RWPE1 (cell line): ENCODE measurements around the gene BGLAP.

Experiments used
- CTCF ChIA-PET: fragments of 350-600 bp; sonication (Branson Sonifier 250); formaldehyde crosslinking; extraction: SDS; loops from one replicate; lab custom pipeline; 2021; lab: Yijun Ruan, JAX
- POLR2A ChIA-PET: fragments of 400-600 bp; formaldehyde crosslinking; extraction: SDS; loops from one replicate; lab custom pipeline; 2020; ENCODE audit warnings: antibody characterized with exemption; ENCODE audit not compliant: low non-redundant PET; lab: Yijun Ruan, JAX
- DNase-seq: peaks from one replicate; pipeline ENCODE4 v3.0.0; 2012; ENCODE audit warnings: low spot score
- H3K27ac ChIP-seq: fragments of 450-650 bp; 2 replicates; pipeline ENCODE4 v1.5.1; 2017
- TF ChIP-seq, protein P1 (sequence below): fragments of 450-650 bp; conservative IDR thresholded peaks from 2 replicates; pipeline ENCODE4 v1.5.1; 2017; ENCODE audit warnings: low read depth, mild to moderate bottlenecking

Gene BGLAP

GRCh38 chr1:156247460-156248322 lies 5.7 kb downstream of the BGLAP start, which contains the start of gene PAQR6:
PAQR6 (minus strand) TSS chr1:156248056; CDS start chr1:156246731, 1,325 bp downstream.
- H3K27ac ChIP-seq: peak within 1 kb of the TSS; percentile 82
- ChIA-PET POLR2A (no interaction called here), CTCF (no interaction called here)
- TF ChIP-seq, protein P1, sequence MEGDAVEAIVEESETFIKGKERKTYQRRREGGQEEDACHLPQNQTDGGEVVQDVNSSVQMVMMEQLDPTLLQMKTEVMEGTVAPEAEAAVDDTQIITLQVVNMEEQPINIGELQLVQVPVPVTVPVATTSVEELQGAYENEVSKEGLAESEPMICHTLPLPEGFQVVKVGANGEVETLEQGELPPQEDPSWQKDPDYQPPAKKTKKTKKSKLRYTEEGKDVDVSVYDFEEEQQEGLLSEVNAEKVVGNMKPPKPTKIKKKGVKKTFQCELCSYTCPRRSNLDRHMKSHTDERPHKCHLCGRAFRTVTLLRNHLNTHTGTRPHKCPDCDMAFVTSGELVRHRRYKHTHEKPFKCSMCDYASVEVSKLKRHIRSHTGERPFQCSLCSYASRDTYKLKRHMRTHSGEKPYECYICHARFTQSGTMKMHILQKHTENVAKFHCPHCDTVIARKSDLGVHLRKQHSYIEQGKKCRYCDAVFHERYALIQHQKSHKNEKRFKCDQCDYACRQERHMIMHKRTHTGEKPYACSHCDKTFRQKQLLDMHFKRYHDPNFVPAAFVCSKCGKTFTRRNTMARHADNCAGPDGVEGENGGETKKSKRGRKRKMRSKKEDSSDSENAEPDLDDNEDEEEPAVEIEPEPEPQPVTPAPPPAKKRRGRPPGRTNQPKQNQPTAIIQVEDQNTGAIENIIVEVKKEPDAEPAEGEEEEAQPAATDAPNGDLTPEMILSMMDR: no peak
- DNase-seq: no peak

DNA sequence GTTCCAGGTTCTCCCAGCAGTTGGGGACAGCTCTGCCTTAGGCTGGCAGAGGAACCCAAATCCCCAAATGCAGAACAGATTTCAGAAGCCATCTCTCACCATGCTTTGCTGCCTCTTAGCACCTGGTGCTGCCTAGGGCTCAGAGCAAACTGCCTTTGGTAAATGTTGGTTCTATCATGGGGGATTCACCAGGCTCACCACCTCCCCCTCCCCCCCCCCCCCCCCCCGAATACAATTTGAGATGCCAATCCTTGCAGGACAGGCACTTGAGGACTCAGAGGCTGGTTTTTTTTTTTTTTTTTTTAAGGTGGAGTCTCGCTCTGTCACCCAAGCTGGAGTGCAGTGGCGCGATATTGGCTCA lies 6.3 kb downstream of the BGLAP start:
- CTCF ChIA-PET: no interaction called here
- POLR2A ChIA-PET: interaction anchor here (0.7 kb wide), 1 partner anchor 21 kb away, joined by 6 read pairs; no protein-coding TSS in a partner anchor
- TF ChIP-seq, protein P1: no peak

DNA sequence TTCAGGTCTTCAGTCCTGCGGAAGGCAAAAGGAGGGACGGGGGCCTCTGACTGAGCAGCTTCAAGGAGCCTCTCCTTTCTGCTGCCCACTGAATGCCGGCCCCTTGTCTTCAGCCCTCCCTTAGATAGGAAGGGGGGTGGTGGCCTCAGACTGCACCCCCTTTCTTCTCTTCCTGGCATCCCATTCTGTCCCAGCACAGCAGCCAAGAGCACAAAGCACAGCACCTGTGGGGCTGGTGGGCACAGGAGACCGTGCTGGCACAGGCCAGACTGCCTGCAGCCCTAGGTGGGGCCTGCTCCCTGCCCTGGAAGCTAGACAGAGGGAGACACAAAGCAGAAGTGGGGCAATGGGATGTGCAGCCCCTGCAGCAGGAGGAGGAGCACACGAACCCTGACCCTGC lies 7.6 kb downstream of the BGLAP start:
- TF ChIP-seq, protein P1: no peak
- ChIA-PET POLR2A (no interaction called here), CTCF (no interaction called here)
- H3K27ac ChIP-seq: peak overlapping the region; percentile 82
- no peak for DNase-seq

More for the DNA sequence above, 6.3 kb downstream of the BGLAP start:
- DNase-seq: no peak
- H3K27ac ChIP-seq: peak overlapping the region; percentile 82

DNA sequence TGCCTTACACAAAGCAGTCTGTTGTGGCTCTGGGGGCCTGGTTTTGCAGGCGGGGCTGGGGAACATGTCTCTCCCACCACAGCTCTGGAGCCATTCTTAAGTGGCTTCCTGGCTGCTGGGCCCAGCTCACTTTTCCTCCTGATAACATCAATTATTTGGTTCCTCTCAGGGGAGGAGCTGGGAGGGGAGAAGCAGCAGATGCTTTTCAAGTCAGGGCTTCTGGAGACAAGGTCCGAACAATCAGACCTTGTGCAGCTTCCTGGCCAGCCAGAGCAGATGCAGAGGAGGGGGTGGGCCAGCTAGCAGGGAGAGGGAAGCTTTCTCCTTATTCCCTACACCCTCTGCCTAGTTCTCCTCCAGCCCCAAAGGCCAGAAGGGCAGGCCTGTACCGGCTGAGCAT lies 9.5 kb downstream of the BGLAP start:
- DNase-seq: no peak
- TF ChIP-seq, protein P1: no peak
- CTCF ChIA-PET: no interaction called here
- peak overlapping the region; percentile 82 for H3K27ac ChIP-seq
- POLR2A ChIA-PET: interaction anchor here (0.6 kb wide), 1 partner anchor 10 kb away, joined by 4 read pairs; no protein-coding TSS in a partner anchor

DNA sequence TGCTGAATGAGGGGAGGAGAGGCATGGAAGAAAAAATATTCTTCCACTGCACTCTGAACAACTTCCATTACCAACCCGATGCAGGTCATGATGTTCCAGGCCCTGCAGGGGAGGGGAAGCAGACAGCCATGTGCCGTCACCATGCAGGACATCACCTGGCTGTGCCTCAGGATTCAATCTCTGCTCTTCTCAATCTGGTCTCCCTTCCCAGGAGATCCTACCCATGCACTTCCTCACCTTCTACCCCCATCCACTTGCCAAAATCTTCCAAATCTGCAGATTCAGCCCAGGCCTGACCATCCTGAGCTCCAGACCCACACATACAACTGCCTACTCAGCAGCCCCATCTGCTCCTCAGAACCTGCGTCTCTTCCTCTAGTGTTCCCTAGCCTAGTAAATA lies 11.7 kb downstream of the BGLAP start:
- H3K27ac ChIP-seq: peak overlapping the region; percentile 82
- CTCF ChIA-PET: no interaction called here
- TF ChIP-seq, protein P1: no peak
- DNase-seq: no peak
- POLR2A ChIA-PET: no interaction called here

DNA sequence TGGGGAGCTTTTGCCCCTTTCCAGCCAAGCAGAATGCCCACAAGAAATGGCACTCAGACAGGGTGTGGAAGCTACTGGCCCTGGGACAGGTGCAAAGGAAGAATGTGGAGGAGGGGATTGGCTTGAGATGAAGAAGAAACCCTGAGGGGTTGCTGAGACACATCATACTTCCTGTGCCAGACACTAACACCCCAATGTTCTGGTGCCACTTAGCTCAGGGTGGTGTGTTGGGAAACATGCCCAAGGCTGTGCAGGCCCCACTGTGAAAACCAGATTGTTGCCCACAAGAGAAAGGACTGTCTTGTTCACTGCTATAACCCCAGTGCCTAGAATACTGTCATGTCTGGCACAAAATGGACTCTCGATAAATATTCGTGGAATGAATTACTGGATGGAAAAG lies 15.7 kb downstream of the BGLAP start:
- DNase-seq: no peak
- ChIA-PET POLR2A (no interaction called here), CTCF (no interaction called here)
- TF ChIP-seq, protein P1: no peak
- H3K27ac ChIP-seq: peak overlapping the region; percentile 97
